ENCODE results near the gene SLC51B.

SLC51B gene

GRCh38 chr15:65101891-65102708, 56.9 kb downstream of the SLC51B start:
- DNase-seq: no peak

DNA sequence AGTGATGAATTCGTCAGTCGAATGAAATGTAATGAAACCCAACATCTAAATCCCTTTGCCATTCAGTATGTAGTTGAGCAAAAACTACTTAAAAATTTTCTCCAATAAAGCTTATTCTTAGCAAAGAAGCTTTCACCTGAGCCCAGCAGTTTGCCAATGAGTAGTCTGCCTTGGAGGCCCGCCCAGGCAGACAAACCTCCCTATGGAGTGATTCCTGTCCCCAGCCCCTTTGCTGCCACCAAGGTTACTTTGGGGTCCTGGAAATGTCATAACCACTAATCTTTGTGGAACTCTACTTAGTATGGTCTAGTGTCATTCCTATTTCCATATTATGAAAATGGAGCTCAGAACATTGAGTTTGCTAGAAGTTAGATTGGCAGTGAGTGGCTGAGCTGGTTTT, 57.7 kb downstream of the SLC51B start:
- DNase-seq: no peak

Data from hematopoietic multipotent progenitor cell treated with erythropoietin and hydrocortisone succinate and interleukin-3 and kit ligand, for 4 days (in vitro differentiated cells).